GM12878 (cell line): ENCODE data around the gene NEU3. TPM values are rescaled to one million over a fixed set of nuclear protein-coding genes. Genes with fewer than 3 reads are reported as not detected.

Source experiments
- ATAC-seq: fragments of 200-7000 bp; cut with Tn5 transposase; 3 replicates; pipeline ENCODE4 v1.9.1; 2020; ENCODE audit warnings: mild to moderate bottlenecking, moderate library complexity
- BruUV-seq: library from RNA; stranded (reverse); fragments of 400-500 nt; replicated peaks from 2 replicates; lab custom pipeline; 2021; lab: Mats Ljungman, UMichigan
- CTCF ChIA-PET: fragments of 300-600 bp; sonication (Branson Sonifier 250); formaldehyde crosslinking; extraction: SDS; loops from one replicate; lab custom pipeline; 2021; ENCODE audit warnings: inconsistent platforms; lab: Yijun Ruan, JAX
- POLR2A ChIA-PET: fragments of 350-600 bp; formaldehyde crosslinking; extraction: SDS; loops from one replicate; lab custom pipeline; 2021; ENCODE audit warnings: inconsistent platforms; lab: Charles Lee
- RAD21 ChIA-PET: fragments of 300-600 bp; sonication (Branson Sonifier 250); formaldehyde crosslinking; loops from one replicate; lab custom pipeline; 2023; ENCODE audit warnings: antibody characterized with exemption; ENCODE audit not compliant: unreplicated experiment; lab: Charles Lee
- SMC1A ChIA-PET: fragments of 300-600 bp; sonication (Branson Sonifier 250); formaldehyde crosslinking; loops from one replicate; lab custom pipeline; 2023; ENCODE audit not compliant: unreplicated experiment, uncharacterized antibody; lab: Charles Lee
- DNase-seq: peaks from one replicate; pipeline ENCODE4 v3.0.0-alpha.2; 2011; ENCODE audit warnings: low read depth, low spot score
- FAIRE-seq: peaks from 3 replicates; lab custom pipeline; 2011; peaks lifted over from hg19 to GRCh38; lab: Jason Lieb, UNC
- H2AFZ ChIP-seq: 2 replicates; pipeline ENCODE4 v1.6.0; 2011; ENCODE audit warnings: low read depth, low read length, control low read depth; ENCODE audit not compliant: control insufficient read depth
- H3K27ac ChIP-seq: 2 replicates; pipeline ENCODE4 v1.5.1; 2011; ENCODE audit warnings: control low read depth; ENCODE audit not compliant: control insufficient read depth, insufficient read depth
- H3K27me3 ChIP-seq, 2 experiments: replicated peaks in 1 of 2; 2 replicates each; pipeline versions ENCODE4 v1.6.0 to v1.6.1; 2011; ENCODE audit warnings: low read length in 1 of 2; ENCODE audit not compliant: control insufficient read depth in 2 of 2, insufficient read depth in 2 of 2
- H3K36me3 ChIP-seq, 2 experiments: 2 replicates each; pipeline ENCODE4 v1.5.1; 2011; ENCODE audit warnings: low read length in 1 of 2; ENCODE audit not compliant: control insufficient read depth in 2 of 2, insufficient read depth in 2 of 2
- H3K4me1 ChIP-seq: 2 replicates; pipeline ENCODE4 v1.6.1; 2011; ENCODE audit warnings: mild to moderate bottlenecking, low read length, moderate library complexity, mixed read lengths; ENCODE audit not compliant: control insufficient read depth, insufficient read depth
- H3K4me2 ChIP-seq: 2 replicates; pipeline ENCODE4 v1.6.0; 2011; ENCODE audit warnings: control low read depth; ENCODE audit not compliant: control insufficient read depth, insufficient read depth
- H3K4me3 ChIP-seq: fragments of 200-600 bp; sonication (generic); 2 replicates; pipeline ENCODE4 v1.5.1; 2016
- H3K79me2 ChIP-seq: 2 replicates; pipeline ENCODE4 v1.6.0; 2011; ENCODE audit warnings: low read length; ENCODE audit not compliant: control insufficient read depth, insufficient read depth
- H3K9ac ChIP-seq: 2 replicates; pipeline ENCODE4 v1.8.0; 2011; ENCODE audit warnings: low read length, control low read depth, mixed read lengths; ENCODE audit not compliant: control insufficient read depth, insufficient read depth
- H3K9me3 ChIP-seq: replicated peaks from 3 replicates; pipeline ENCODE4 v1.5.1; 2011; ENCODE audit warnings: mild to moderate bottlenecking, low read length; ENCODE audit not compliant: control insufficient read depth, insufficient read depth
- H4K20me1 ChIP-seq: 2 replicates; pipeline ENCODE4 v1.6.0; 2011; ENCODE audit not compliant: control insufficient read depth, insufficient read depth
- ASH2L ChIP-seq: fragments of 300-600, 200-600 bp; sonication (generic); IDR thresholded peaks from 2 replicates; pipeline ENCODE4 v1.6.1; 2017; ENCODE audit warnings: low read depth, mild to moderate bottlenecking, borderline replicate concordance
- BRCA1 ChIP-seq: IDR thresholded peaks from 2 replicates; pipeline ENCODE4 v1.6.1; 2011; ENCODE audit warnings: low read depth, low read length, improper control_type of control experiment
- CHD1 ChIP-seq: IDR thresholded peaks from 2 replicates; pipeline ENCODE4 v1.6.1; 2012; ENCODE audit warnings: low read depth, low read length, improper control_type of control experiment
- E2F4 ChIP-seq: IDR thresholded peaks from 2 replicates; pipeline ENCODE4 v1.6.1; 2012; ENCODE audit warnings: low read depth, low read length, improper control_type of control experiment
- JUND ChIP-seq: IDR thresholded peaks from 2 replicates; pipeline ENCODE4 v1.6.1; 2012; ENCODE audit warnings: low read depth, mild to moderate bottlenecking, low read length, improper control_type of control experiment, moderate library complexity
- POU2F2 ChIP-seq: IDR thresholded peaks from 3 replicates; pipeline ENCODE4 v1.6.1; 2011; ENCODE audit warnings: low read depth, mild to moderate bottlenecking, low read length, borderline replicate concordance
- RAD21 ChIP-seq: IDR thresholded peaks from 2 replicates; pipeline ENCODE4 v1.6.1; 2011; ENCODE audit warnings: mild to moderate bottlenecking, low read depth, low read length, moderate library complexity; ENCODE audit not compliant: insufficient read depth
- RBBP5 ChIP-seq: fragments of 200-600 bp; sonication (generic); conservative IDR thresholded peaks from 2 replicates; pipeline ENCODE4 v1.6.1; 2016
- TARDBP ChIP-seq: IDR thresholded peaks from 2 replicates; pipeline ENCODE4 v1.6.1; 2016; ENCODE audit warnings: borderline replicate concordance
- TCF12 ChIP-seq: IDR thresholded peaks from 2 replicates; pipeline ENCODE4 v1.6.1; 2011; ENCODE audit warnings: low read depth, mild to moderate bottlenecking, low read length
- ZNF687 ChIP-seq: fragments of 450-650 bp; IDR thresholded peaks from 2 replicates; pipeline ENCODE4 v1.6.1; 2017; ENCODE audit warnings: mild to moderate bottlenecking, moderate library complexity
- ZZZ3 ChIP-seq: IDR thresholded peaks from 2 replicates; pipeline ENCODE4 v1.6.1; 2011; ENCODE audit warnings: low read depth; ENCODE audit not compliant: control insufficient read depth, insufficient read length
- WGBS: methylation state at CpG from one replicate; pipeline ENCODE4 v1.1.6; 2016; ENCODE audit warnings: low lambda C conversion rate; ENCODE audit not compliant: insufficient replicate concordance, insufficient coverage; ENCODE audit errors: missing lambda C conversion rate; 5-methylcytosine and 5-hydroxymethylcytosine counted together
- in situ Hi-C: fragments of 300-500 bp; cut with MboI; formaldehyde crosslinking; loops from 9 replicates; pipeline ENCODE4 v1.14.3; 2018; ENCODE audit warnings: mixed read lengths
- intact Hi-C: fragments of 100-400 bp; cut with micrococcal nuclease; formaldehyde crosslinking; loops from one replicate; pipeline ENCODE4 v1.14.2; 2022; ENCODE audit not compliant: unreplicated experiment
- polyA plus RNA-seq, 11 experiments: library from polyadenylated mRNA; depleted of rRNA in 4 of 11; unstranded in 6 of 11; stranded (reverse) in 5 of 11; fragments of >200 nt; fragmentation: Nextera tagmentation in 4 of 11; fragmentation: Illumina TruSeq in 1 of 11; extraction: Ambion mirVana in 4 of 11; extraction: Trizol in 1 of 11; gene quantifications; 1 replicate in 1 of 11; 2 replicates in 10 of 11; pipeline versions ENCODE4 v1.2.1 to v1.2.3, GENCODE V29; 2011 to 2016; ENCODE audit warnings: inconsistent platforms in 2 of 11, missing spikeins in 2 of 11, low read depth in 1 of 11
- total RNA-seq, 4 experiments: library from RNA; depleted of rRNA in 3 of 4; stranded (reverse); fragments of >200 nt in 3 of 4; fragmentation: Illumina TruSeq in 1 of 4; extraction: Trizol in 1 of 4; gene quantifications; 2 replicates each; pipeline versions ENCODE4 v1.2.1 to v1.2.3, GENCODE V29; 2013 to 2021
- TF ChIP-seq, protein P1 (sequence below): fragments of 150-350 bp; IDR thresholded peaks from 2 replicates; pipeline ENCODE4 v1.6.1; 2016; ENCODE audit warnings: low read depth, low read length

Gene NEU3
- total and polyA plus RNA-seq, 10 of the 15 experiments (the other 5 are each of a cell fraction or from before 2014, with no cell fraction given) = 2.5 to 20.3 (median 13.4) TPM

DNA sequence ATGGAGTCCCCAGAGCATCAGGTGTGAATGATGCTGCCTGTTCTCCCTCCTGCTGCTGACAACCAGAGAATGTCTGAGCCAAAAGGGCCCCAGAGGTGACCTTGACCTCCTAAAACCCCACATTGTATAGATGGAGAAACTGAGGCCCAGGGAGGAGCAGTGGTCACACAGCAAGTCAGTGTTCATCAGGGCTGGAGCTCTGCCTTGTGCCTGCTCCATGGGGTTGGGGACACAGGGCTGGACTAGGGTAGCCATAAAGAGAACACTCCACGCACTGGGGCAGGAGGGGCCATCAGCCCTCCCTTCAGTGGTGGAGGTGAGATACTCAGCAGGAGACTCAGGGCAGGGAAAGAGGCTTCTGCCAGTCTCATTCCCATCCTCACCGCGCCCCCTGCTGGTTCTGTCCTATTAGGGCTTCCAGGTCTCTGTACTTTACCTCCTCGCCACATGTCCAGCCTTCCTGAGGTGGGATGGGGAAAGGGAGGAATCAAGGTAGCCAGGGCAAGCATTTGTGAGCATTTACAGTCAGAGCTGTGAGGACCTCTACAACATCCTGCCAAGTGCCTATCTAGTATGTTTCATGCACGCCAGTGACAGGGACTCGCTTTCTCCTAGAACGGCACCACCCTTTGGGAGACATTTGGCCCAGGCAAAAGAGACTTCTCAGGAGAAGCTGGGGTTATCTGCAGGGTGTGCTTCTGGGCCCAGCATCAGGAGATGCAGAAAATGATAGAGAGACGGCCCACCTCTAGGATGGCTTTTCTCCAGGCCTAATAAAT is 43.2 kb downstream of the NEU3 start (continued):
- no peak for TF ChIP-seq ZNF687
- TF ChIP-seq, all 136 proteins: peak for 9

DNA sequence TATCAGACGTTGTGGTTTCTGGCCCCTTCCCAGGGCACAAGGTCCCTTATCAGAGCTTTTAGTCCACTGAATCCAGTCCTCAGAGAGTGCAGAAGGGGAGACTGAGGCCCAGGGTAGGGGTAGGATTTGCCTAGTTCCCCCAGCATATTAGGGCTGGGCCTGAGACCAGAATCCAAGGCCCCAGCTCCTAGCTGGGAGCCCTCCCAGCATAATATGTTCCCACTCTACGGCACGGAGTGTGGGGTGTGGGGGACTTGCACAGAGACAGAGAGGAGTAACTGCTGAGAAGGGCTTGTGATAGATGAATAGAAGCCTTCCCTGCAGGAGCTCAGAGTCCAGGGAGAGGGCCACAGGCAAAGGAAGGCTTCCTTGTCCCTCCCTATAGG is 43.8 kb downstream of the NEU3 start:
- Histone ChIP-seq H3K36me3 (no peaks in the 10 kb centered on the region), H3K79me2 (no peaks in the 10 kb centered on the region), H3K27ac (no peak overlapping the region), H2AFZ (no peak overlapping the region), H3K4me2 (no peak overlapping the region), H3K4me1 (peaks cover 10% of the 10 kb centered on the region; the same call in 1 of the 2 replicates), H3K9me3 (no peaks in the 10 kb centered on the region), H3K4me3 (no peak overlapping the region), H3K9ac (no peak overlapping the region), H4K20me1 (no peaks in the 10 kb centered on the region), H3K27me3 (no peaks in the 10 kb centered on the region)
- ATAC-seq = no peak
- ChIA-PET POLR2A (no interaction called here), CTCF (interaction anchor here (0.6 to 6.4 kb wide), 18 partner anchors 9 to 216 kb away, joined by 3 to 77 read pairs (median 3); partner anchors contain the start of gene NEU3), SMC1A (interaction anchor here (1.1 to 2.4 kb wide), 4 partner anchors 10 to 103 kb away, joined by 3 to 15 read pairs (median 10); no protein-coding TSS in a partner anchor), RAD21 (interaction anchor here (0.8 to 2.1 kb wide), 2 partner anchors 40 to 103 kb away, joined by 4 to 12 read pairs; no protein-coding TSS in a partner anchor)
- no TSS peak for BruUV-seq
- no peak for FAIRE-seq
- intact Hi-C loops = loop anchor here (1.0 kb wide), 1 partner anchor 103 kb away; no protein-coding TSS in a partner anchor
- 45% methylated on average over 3 of the region's 3 CpGs for WGBS
- DNase-seq = no peak
- in situ Hi-C loops = no loop called here
- no peak for TF ChIP-seq TARDBP
- no peak for TF ChIP-seq CHD1
- no peak for TF ChIP-seq POU2F2
- TF ChIP-seq RBBP5 = no peak
- TF ChIP-seq JUND = no peak
- TF ChIP-seq, protein P1, sequence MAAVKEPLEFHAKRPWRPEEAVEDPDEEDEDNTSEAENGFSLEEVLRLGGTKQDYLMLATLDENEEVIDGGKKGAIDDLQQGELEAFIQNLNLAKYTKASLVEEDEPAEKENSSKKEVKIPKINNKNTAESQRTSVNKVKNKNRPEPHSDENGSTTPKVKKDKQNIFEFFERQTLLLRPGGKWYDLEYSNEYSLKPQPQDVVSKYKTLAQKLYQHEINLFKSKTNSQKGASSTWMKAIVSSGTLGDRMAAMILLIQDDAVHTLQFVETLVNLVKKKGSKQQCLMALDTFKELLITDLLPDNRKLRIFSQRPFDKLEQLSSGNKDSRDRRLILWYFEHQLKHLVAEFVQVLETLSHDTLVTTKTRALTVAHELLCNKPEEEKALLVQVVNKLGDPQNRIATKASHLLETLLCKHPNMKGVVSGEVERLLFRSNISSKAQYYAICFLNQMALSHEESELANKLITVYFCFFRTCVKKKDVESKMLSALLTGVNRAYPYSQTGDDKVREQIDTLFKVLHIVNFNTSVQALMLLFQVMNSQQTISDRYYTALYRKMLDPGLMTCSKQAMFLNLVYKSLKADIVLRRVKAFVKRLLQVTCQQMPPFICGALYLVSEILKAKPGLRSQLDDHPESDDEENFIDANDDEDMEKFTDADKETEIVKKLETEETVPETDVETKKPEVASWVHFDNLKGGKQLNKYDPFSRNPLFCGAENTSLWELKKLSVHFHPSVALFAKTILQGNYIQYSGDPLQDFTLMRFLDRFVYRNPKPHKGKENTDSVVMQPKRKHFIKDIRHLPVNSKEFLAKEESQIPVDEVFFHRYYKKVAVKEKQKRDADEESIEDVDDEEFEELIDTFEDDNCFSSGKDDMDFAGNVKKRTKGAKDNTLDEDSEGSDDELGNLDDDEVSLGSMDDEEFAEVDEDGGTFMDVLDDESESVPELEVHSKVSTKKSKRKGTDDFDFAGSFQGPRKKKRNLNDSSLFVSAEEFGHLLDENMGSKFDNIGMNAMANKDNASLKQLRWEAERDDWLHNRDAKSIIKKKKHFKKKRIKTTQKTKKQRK = no peak
- no peak for TF ChIP-seq RAD21
- no peak for TF ChIP-seq E2F4
- TF ChIP-seq ZZZ3 = no peak
- TF ChIP-seq ASH2L = no peak
- TF ChIP-seq TCF12 = no peak
- no peak for TF ChIP-seq BRCA1
